Upper lobe of left lung (tissue), 6 donors: Measurements from ENCODE around the gene C1QTNF5. TPM values are rescaled to one million over a fixed set of nuclear protein-coding genes. Genes with fewer than 3 reads are reported as not detected.

ENCODE experiments used
- ATAC-seq, 2 donors: fragments of 200-7000 bp; cut with Tn5 transposase; one replicate each; pipeline ENCODE4 v1.9.1; 2022; ENCODE audit warnings: mild to moderate bottlenecking in 2 of 2, moderate library complexity in 2 of 2; ENCODE audit not compliant: low FRiP score in 2 of 2
- DNase-seq, 2 donors: peaks; one replicate each; pipeline ENCODE4 v3.0.0-alpha.2; 2019 to 2020
- H3K27ac ChIP-seq, 4 donors: fragments of 200-600 bp; sonication (generic); one replicate each; pipeline ENCODE4 v1.5.1; 2016 to 2019
- H3K27me3 ChIP-seq, 4 donors: fragments of 200-600 bp; sonication (generic); one replicate each; pipeline ENCODE4 v1.5.1; 2017 to 2019
- H3K36me3 ChIP-seq, 4 donors: fragments of 200-600 bp; sonication (generic); one replicate each; pipeline ENCODE4 v1.5.1; 2016 to 2019
- H3K4me1 ChIP-seq, 4 donors: fragments of 200-600 bp; sonication (generic); one replicate each; pipeline ENCODE4 v1.5.1; 2018 to 2019
- H3K4me3 ChIP-seq, 4 donors: fragments of 200-600 bp; sonication (generic); one replicate each; pipeline ENCODE4 v1.5.1; 2017 to 2019; ENCODE audit warnings: mild to moderate bottlenecking in 2 of 4, moderate library complexity in 1 of 4
- H3K9me3 ChIP-seq, 4 donors: fragments of 200-600 bp; sonication (generic); one replicate each; pipeline ENCODE4 v1.5.1; 2018 to 2019
- CTCF ChIP-seq, 6 experiments: fragments of 450-650 bp in 4 of 6; fragments of 200-600 bp in 2 of 6; sonication (generic) in 2 of 6; IDR thresholded peaks; one replicate each; pipeline ENCODE4 v1.5.1; 2016 to 2019; ENCODE audit warnings: antibody characterized with exemption in 6 of 6
- EP300 ChIP-seq, 4 donors: sonication (generic); formaldehyde crosslinking; IDR thresholded peaks; one replicate each; pipeline ENCODE4 v1.5.1; 2017; ENCODE audit warnings: antibody characterized with exemption in 4 of 4, control low read depth in 2 of 4
- POLR2A ChIP-seq, 4 donors: fragments of 450-650 bp; IDR thresholded peaks; one replicate each; pipeline ENCODE4 v1.5.1; 2016 to 2017; ENCODE audit warnings: antibody characterized with exemption in 4 of 4, mild to moderate bottlenecking in 2 of 4
- POLR2AphosphoS5 ChIP-seq, 2 donors: sonication (generic); formaldehyde crosslinking; IDR thresholded peaks; one replicate each; pipeline ENCODE4 v1.5.1; 2017; ENCODE audit warnings: antibody characterized with exemption in 2 of 2
- WGBS, 2 donors: methylation state at CpG; one replicate each; pipeline ENCODE4 v1.1.5; 2017 to 2018; 5-methylcytosine and 5-hydroxymethylcytosine counted together
- total RNA-seq, 6 donors: library from RNA; depleted of rRNA in 4 of 6; stranded (reverse); fragments of >200 nt in 4 of 6; gene quantifications; one replicate each; pipeline versions ENCODE4 v1.1.0 to v1.2.1, GENCODE V29; 2016 to 2021
- donor health status: DM: no; HTN: no; CAD: no; lungs with moderate emphysema.
- donor health status: DM: no; HTN: yes; CAD: no; lungs with severe emphysema.

The C1QTNF5 gene
- total RNA-seq, 6 donors from 2014 or later = 10.5 to 57.2 (median 26.4) TPM

- 57 to 61% methylated on average over 11 to 22 of the region's 22 CpGs for WGBS, 2 donors
- H3K4me1 ChIP-seq = peaks cover 55 to 79% (median 64%) of the 10 kb centered on the region in 4 donors
- peaks cover 0 to 12% (median 0%) of the 10 kb centered on the region in 4 donors for H3K36me3 ChIP-seq
- TF ChIP-seq EP300 (IDR thresholded peaks at IDR 0.05) = peak in 1 of 4 donors; percentile 27
- TF ChIP-seq POLR2AphosphoS5 (IDR thresholded peaks at IDR 0.05) = peak; percentile 78 to 87
- TF ChIP-seq POLR2A (IDR thresholded peaks at IDR 0.05) = peak in 2 of 4 donors; percentile 15 to 43
- TF ChIP-seq CTCF (IDR thresholded peaks at IDR 0.05) = no peak
- DNase-seq = peak; percentile 36 to 58
- no peak for ATAC-seq
- H3K27ac ChIP-seq = peak overlapping the region; percentile 88 to 96 (median 92)
- H3K27me3 ChIP-seq = peaks cover 0 to 36% (median 15%) of the 10 kb centered on the region in 4 donors
- no peaks in the 10 kb centered on the region for H3K9me3 ChIP-seq
- H3K4me3 ChIP-seq = peak overlapping the region in 1 of 4 donors; percentile 4
Observed at GRCh38 chr11:119318240-119319135, 22.2 kb downstream of the C1QTNF5 start.

GRCh38 chr11:119317592-119318239, 23.0 kb downstream of the C1QTNF5 start:
- peak overlapping the region in 3 of 4 donors; percentile 50 to 63 (median 56) for H3K4me3 ChIP-seq
- TF ChIP-seq EP300 (IDR thresholded peaks at IDR 0.05) (no peak), POLR2A (IDR thresholded peaks at IDR 0.05) (no peak), POLR2AphosphoS5 (IDR thresholded peaks at IDR 0.05) (no peak), CTCF (IDR thresholded peaks at IDR 0.05) (no peak)
- H3K27ac ChIP-seq = peak overlapping the region; percentile 88 to 96 (median 92)
- ATAC-seq = no peak
- H3K9me3 ChIP-seq = no peaks in the 10 kb centered on the region
- H3K4me1 ChIP-seq = peaks cover 55 to 79% (median 64%) of the 10 kb centered on the region in 4 donors
- H3K36me3 ChIP-seq = peaks cover 0 to 19% (median 0%) of the 10 kb centered on the region in 4 donors
- DNase-seq = no peak
- 51 to 71% methylated on average over 7 to 12 of the region's 14 CpGs for WGBS, 2 donors
- H3K27me3 ChIP-seq = peaks cover 0 to 36% (median 15%) of the 10 kb centered on the region in 4 donors

GRCh38 chr11:119316729-119317591, 23.7 kb downstream of the C1QTNF5 start, which contains the start of gene MCAM:
TSS of gene MCAM (minus strand) at chr11:119317130. CDS start at chr11:119317101, 29 bp downstream.
- H3K4me1 ChIP-seq = peaks cover 52 to 72% (median 61%) of the 10 kb centered on the region in 4 donors
- WGBS, 2 donors = 1 to 8% methylated on average over 5 to 27 of the region's 74 CpGs
- peak; percentile 28 to 57 for TF ChIP-seq POLR2AphosphoS5 (IDR thresholded peaks at IDR 0.05)
- peak in 1 of 4 donors; percentile 20 for TF ChIP-seq POLR2A (IDR thresholded peaks at IDR 0.05)
- no peak for TF ChIP-seq CTCF (IDR thresholded peaks at IDR 0.05)
- H3K36me3 ChIP-seq = peaks cover 0 to 26% (median 0%) of the 10 kb centered on the region in 4 donors
- peak in 1 of 2 donors; percentile 88 for DNase-seq
- H3K27ac ChIP-seq = peak within 1 kb of the TSS; percentile 88 to 96 (median 92)
- H3K27me3 ChIP-seq = peaks cover 0 to 36% (median 15%) of the 10 kb centered on the region in 4 donors
- H3K9me3 ChIP-seq = no peaks in the 10 kb centered on the region
- H3K4me3 ChIP-seq = peak within 1 kb of the TSS; percentile 27 to 63 (median 53)
- ATAC-seq = no peak

- DNase-seq = peak in 1 of 2 donors; percentile 80
- H3K27me3 ChIP-seq = peaks cover 0 to 33% (median 15%) of the 10 kb centered on the region in 4 donors
- H3K36me3 ChIP-seq = peaks cover 0 to 34% (median 0%) of the 10 kb centered on the region in 4 donors
Observed at GRCh38 chr11:119316016-119316728, 24.5 kb downstream of the C1QTNF5 start.

More at GRCh38 chr11:119316016-119316728, 24.5 kb downstream of the C1QTNF5 start:
- 1% methylated on average over 38 of the region's 46 CpGs; no CpG with 5 or more reads in 1 of the 2 donors for WGBS, 2 donors
- ATAC-seq = no peak
- Histone ChIP-seq H3K4me3 (peak overlapping the region; percentile 27 to 63 (median 53)), H3K9me3 (no peaks in the 10 kb centered on the region), H3K27ac (peak overlapping the region; percentile 81 to 96 (median 90)), H3K4me1 (peaks cover 45 to 64% (median 53%) of the 10 kb centered on the region in 4 donors)
- TF ChIP-seq POLR2A (IDR thresholded peaks at IDR 0.05) = no peak
- TF ChIP-seq EP300 (IDR thresholded peaks at IDR 0.05) = no peak
- TF ChIP-seq POLR2AphosphoS5 (IDR thresholded peaks at IDR 0.05) = no peak
- TF ChIP-seq CTCF (IDR thresholded peaks at IDR 0.05) = no peak
